H1 (cell line): ENCODE results near the gene HDAC9.

ENCODE experiments used
- CTCF ChIP-seq, 3 experiments: IDR thresholded peaks; 1 replicate in 2 of 3; 2 replicates in 1 of 3; pipeline versions ENCODE4 v1.5.1 to v1.6.1; 2011; ENCODE audit warnings: low read length in 3 of 3, mild to moderate bottlenecking in 3 of 3, inconsistent platforms in 2 of 3, low read depth in 1 of 3, moderate library complexity in 1 of 3; ENCODE audit not compliant: insufficient read depth in 1 of 3; ENCODE audit errors: control extremely low read depth in 1 of 3
- EP300 ChIP-seq, 2 experiments: IDR thresholded peaks; 1 replicate in 1 of 2; 2 replicates in 1 of 2; pipeline ENCODE4 v1.6.1; 2011 to 2012; ENCODE audit warnings: low read depth in 2 of 2, low read length in 2 of 2, mild to moderate bottlenecking in 2 of 2, borderline replicate concordance in 1 of 2, inconsistent platforms in 1 of 2, moderate library complexity in 1 of 2
- EZH2 ChIP-seq: fragments of 200-600 bp; sonication (generic); IDR thresholded peaks from 2 replicates; pipeline ENCODE4 v1.7.1; 2012; ENCODE audit warnings: low read depth, mild to moderate bottlenecking, moderate library complexity, low read length, inconsistent platforms; ENCODE audit not compliant: severe bottlenecking
- POLR2A ChIP-seq, 2 experiments: IDR thresholded peaks; 1 replicate in 1 of 2; 2 replicates in 1 of 2; pipeline ENCODE4 v1.6.1; 2011; ENCODE audit warnings: low read depth in 2 of 2, low read length in 2 of 2, mild to moderate bottlenecking in 2 of 2; ENCODE audit errors: control extremely low read depth in 1 of 2
- RXRA ChIP-seq: IDR thresholded peaks from 2 replicates; pipeline ENCODE4 v1.6.1; 2011; ENCODE audit warnings: low read depth, mild to moderate bottlenecking, low read length, moderate library complexity; ENCODE audit not compliant: insufficient read depth

GRCh38 chr7:18471476-18472160, 23.9 kb upstream of the HDAC9 start:
- TF ChIP-seq EP300 (IDR thresholded peaks at IDR 0.05; ENCODE audit: borderline replicate concordance in 1 of 2, low read depth in 2 of 2, low read length in 2 of 2), result no peak
- TF ChIP-seq POLR2A (IDR thresholded peaks at IDR 0.05; ENCODE audit: control extremely low read depth in 1 of 2, low read depth in 2 of 2, low read length in 2 of 2), result no peak
- TF ChIP-seq CTCF (IDR thresholded peaks at IDR 0.05; ENCODE audit: control extremely low read depth in 1 of 3, insufficient read depth in 1 of 3, low read depth in 1 of 3, low read length in 3 of 3), result no peak
- no peak for TF ChIP-seq RXRA
- TF ChIP-seq EZH2, result no peak
